Femur (tissue), 1 donor: Measurements from ENCODE around the gene SPOP.
"Not testable (repeated sequence)": the region's sequence is repeated elsewhere in the genome, so short reads cannot be mapped to it uniquely, and the experiment has no call there.

Source experiments
- DNase-seq: peaks from one replicate; pipeline ENCODE4 v3.0.0-alpha.2; 2017

SPOP gene

DNA sequence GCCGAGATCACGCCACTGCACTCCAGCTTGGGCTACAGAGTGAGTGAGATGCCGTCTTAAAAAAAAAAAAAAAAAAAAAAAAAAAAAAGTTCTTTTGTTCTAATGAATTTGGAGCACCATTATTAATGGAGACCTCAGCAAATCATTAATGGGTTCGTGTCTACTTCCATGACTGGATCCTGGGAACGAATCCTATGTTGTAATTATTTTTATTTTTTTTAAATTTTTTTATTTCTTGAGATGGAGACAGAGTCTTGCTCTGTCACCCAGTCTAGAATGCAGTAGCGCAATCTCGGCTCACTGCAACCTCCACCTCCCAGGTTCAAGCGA is 30.7 kb downstream of the SPOP start:
- DNase-seq, result no peak

DNA sequence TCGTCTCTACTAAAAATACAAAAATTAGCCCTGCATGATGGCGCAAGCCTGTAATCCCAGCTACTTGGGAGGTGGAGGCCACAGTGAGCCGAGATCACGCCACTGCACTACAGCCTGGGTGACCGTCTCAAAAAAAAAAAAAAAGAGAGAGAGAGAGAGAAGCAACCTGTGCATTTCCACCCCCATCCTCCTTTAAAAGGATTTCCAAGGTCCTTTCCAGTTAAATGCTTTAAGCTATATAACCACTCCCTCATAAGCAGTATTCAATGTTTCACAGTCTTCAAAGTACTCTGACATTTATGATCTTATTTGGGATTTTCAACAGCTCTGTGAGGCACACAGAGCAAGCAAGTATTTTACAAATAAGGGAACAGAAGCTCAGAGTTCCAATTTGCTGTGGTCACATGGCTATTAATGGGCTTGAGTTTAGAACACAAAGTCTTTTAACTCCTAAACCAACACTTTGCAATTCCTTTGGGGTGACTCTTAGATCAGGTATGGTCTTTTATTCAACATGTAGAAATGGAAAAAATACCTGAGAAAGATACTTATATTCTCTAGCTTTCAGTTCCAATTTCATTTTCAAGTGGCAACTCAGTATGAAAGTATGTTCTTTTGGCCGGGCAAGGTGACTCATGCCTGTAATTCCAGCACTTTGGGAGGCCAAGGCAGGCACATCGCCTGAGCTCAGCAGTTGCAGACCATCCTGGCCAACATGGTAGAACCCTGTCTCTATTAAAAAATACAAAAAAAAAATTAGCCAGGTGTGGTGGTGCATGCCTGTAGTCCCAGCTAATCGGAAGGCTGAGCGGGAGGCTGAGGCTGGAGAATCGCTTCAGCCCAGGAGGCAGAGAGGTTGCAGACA is 31.3 kb downstream of the SPOP start:
- no peak for DNase-seq

GRCh38 chr17:49646056-49646390 is 31.9 kb downstream of the SPOP start:
- DNase-seq, result not testable (repeated sequence)

GRCh38 chr17:49645654-49646053 is 32.2 kb downstream of the SPOP start:
- DNase-seq, result no peak

GRCh38 chr17:49640556-49640955 is 37.3 kb downstream of the SPOP start:
- no peak for DNase-seq

DNA sequence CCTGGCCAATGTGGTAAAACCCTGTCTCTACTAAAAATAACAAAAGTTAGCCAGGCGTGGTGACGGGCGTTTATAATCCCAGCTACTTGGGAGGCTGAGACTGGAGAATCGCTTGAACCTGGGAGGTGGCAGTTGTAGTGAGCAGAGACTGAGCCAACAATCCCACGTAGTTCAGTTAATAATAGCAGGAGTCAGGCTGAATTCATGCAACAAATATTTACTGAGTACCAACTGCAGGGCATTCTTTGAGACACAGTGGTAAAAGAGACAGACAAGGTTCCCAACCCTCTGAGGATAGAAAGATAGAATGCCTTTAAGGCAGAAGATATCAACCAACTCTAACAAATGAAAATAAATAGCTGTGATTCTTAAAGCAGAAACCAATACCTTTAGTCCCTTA is 39.1 kb downstream of the SPOP start:
- DNase-seq, result no peak

- DNase-seq, result no peak
These were observed 40.2 kb downstream of the SPOP start for GRCh38 chr17:49637739-49638138.

- DNase-seq, result no peak
These were observed 40.8 kb downstream of the SPOP start for GRCh38 chr17:49637050-49637449.

GRCh38 chr17:49635121-49635520 is 42.8 kb downstream of the SPOP start:
- DNase-seq, result no peak

GRCh38 chr17:49634485-49634860 is 43.4 kb downstream of the SPOP start:
- DNase-seq, result no peak

DNA sequence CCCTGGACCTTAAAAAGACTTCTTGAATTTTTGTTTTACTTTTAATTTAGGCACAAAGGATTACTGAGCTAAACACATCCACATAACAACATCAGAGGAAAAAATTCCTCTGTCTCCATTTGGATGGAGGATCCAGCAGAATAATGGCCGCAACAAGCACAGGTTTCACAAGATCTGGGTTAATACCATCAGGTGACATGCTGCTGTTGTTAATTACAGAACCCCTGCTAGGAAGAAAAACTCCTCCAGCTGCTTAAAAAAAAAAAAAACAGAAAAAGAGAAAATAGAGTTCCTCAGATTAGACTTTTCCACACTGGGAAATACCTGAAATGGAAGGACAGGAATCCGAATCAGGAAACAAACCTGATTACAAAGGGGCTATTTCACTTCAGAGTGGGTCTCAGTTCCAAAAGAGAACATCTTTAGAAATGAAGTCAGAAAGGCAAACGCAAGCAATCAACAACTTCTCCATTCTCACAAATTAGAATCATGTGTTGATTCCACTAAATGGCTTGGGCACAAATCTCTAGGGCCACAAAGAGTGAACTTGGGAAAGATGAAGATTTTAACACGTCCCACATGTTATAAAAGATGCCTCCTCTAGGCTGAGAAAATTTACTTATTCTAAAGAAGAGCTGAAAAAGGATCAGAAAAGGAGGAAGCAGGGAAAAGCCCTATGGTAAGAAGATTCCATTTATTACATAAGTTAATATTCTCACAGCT is 44.0 kb downstream of the SPOP start:
- DNase-seq, result no peak

GRCh38 chr17:49633250-49633649 is 44.6 kb downstream of the SPOP start:
- no peak for DNase-seq

- no peak for DNase-seq
These were observed 45.7 kb downstream of the SPOP start for GRCh38 chr17:49632201-49632600.

DNA sequence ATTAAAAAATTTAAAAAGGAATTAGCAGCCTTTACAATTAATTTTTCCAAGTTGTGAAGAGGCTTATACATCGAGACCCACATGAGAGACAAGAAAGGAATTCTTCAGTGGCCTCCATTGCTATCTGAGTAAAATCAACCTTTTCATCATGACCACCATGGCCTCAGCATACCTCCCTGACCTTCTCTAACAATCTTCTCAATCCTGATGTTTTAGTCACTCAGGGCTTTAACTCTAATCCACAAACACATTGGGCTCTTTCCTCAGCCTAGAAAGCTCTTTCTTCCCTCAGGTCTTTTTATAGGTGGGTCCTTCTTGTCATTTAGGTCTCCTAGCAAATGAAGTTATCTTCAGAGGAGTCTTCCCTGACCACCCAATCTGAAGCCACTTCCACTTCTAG is 46.4 kb downstream of the SPOP start:
- no peak for DNase-seq

DNA sequence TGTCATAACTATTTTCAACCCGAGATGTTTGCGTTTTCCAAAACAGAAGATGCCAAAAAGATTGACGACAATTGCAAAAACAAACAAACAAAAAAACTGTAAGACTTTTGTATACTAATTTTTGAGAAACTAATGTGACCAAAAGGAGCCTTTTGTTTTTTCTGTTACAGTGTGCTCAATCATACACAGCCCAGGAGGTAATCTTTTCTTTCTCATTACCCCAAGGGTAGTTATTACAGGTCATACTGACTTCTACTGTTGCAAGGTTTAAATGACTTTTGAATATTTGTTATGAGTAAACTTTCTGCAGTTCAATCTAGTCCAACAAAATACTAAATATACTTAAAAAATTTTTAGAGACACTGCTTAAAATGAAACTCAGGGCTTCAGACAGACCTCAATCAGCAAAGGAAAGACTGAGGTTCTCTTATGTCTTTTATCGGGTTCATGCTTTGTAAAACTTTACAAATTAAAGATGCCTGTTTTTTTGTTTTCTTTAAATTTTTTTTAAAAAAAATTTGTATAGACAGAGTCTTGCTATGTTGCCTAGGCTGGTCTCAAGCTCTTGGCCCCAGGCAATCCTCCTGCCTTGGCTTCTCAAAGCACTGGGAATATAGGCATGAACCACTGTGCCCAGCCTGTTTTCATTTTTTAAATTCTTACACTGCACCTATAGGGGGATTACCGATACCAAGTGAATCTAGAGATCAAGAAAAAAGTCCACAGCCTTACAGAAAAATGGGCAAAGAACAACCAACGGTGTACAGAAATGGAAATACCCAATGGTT is 47.6 kb downstream of the SPOP start:
- no peak for DNase-seq

DNA sequence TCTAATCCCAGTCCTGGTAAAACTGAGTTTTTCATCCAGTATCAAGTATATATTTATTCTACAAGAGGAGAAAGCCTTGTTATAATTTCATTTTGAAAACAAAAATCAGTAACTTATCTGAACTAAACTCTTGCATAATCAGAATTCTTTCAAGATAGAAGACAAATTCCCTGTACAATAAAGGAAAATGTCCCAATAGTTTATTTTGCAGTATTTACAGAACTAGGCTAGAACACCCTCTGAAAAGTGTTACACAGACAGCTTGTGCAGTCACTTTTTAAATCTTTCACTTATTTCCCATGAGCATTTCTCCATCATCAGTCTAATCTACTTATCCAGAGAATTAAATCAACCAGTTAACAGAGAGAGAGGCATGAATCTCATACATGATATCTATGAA is 48.5 kb downstream of the SPOP start:
- DNase-seq, result no peak

- no peak for DNase-seq
These were observed 53.0 kb downstream of the SPOP start for GRCh38 chr17:49624896-49625295.

GRCh38 chr17:49621946-49622529 is 55.9 kb downstream of the SPOP start:
- DNase-seq, result no peak

GRCh38 chr17:49621420-49621819 is 56.5 kb downstream of the SPOP start:
- no peak for DNase-seq

DNA sequence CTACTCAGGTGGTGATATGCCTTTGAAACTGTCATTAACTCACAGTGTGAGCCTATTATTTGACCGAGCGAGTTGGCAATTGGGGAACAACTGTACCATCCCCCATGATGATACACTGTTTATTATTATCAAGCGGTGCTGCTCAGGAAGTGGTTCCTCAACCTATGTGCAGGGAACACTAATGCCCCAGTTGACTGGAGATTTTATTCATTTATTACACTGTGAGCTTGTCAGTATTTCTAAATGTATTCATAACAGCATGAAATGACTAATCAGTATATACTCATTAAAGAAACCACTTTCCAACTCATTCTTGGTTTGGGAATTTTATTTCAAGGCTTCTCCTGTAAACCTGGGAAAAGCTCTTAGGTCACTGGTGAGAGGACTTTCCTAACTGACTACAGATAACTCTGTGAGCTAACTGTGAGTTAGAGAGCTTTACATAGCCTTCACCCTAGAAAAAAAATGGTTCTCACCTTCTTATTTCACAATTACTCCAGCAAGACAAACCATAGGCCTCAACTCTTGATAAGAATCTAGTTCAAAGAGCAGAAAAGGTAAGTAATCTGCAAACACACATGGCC is 59.8 kb downstream of the SPOP start:
- DNase-seq, result no peak

DNA sequence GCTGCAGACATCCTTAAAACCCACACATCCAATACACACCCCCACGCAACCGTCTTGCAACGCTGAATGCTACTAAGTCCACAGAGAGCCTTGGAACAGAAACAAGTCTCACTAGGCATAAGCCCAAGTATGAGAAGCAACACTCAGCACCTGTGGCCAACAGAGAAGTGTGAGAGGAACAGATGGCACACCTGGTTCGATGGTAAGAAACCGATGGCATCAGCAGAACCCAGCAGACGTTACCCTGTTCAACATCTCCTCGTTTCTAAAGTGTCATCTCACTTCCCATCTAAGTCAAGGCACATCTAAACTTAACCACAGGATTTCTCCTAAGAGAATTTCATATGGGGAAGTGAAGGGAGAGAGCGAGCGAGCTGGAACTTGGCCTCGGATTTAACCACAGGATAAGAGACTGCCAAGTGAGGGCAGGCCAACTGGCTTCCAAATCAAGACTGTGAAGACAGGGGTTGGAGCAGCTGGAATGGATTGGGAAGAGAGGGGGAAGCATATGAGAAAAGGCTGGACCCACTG is 61.2 kb downstream of the SPOP start:
- peak; percentile 79 for DNase-seq

GRCh38 chr17:49616086-49616485 is 61.8 kb downstream of the SPOP start:
- no peak for DNase-seq
